Stimulated activated CD4-positive, alpha-beta T cell treated with anti-CD3 and anti-CD28 coated beads, Interleukin-1b, Interleukin-23, amount 100 ng/mL, for 48 hours (primary cell): ENCODE measurements around the gene SCYGR2.
"Not testable (repeated sequence)": the region's sequence is repeated elsewhere in the genome, so short reads cannot be mapped to it uniquely, and the experiment has no call there.

Experiments
- DNase-seq: peaks from one replicate; pipeline ENCODE4 v3.0.0-alpha.2; 2020

SCYGR2 gene

GRCh38 chr2:227598835-227599503 lies at the start of gene SCYGR2:
Gene SCYGR2, plus strand, starts transcription at chr2:227598893. Its CDS starts 0 bp downstream, at chr2:227598893.
- DNase-seq, result not testable (repeated sequence)

GRCh38 chr2:227551836-227552235 lies 46.9 kb upstream of the SCYGR2 start:
- no peak for DNase-seq

- DNase-seq, result no peak
Measured at GRCh38 chr2:227562581-227562980, 36.1 kb upstream of the SCYGR2 start.

- DNase-seq, result no peak
Measured at GRCh38 chr2:227565080-227565479, 33.6 kb upstream of the SCYGR2 start.

GRCh38 chr2:227566012-227566411 lies 32.7 kb upstream of the SCYGR2 start:
- no peak for DNase-seq

- DNase-seq, result no peak
Measured at GRCh38 chr2:227568852-227569169, 29.9 kb upstream of the SCYGR2 start.

GRCh38 chr2:227570615-227571014 lies 28.1 kb upstream of the SCYGR2 start:
- no peak for DNase-seq

GRCh38 chr2:227576110-227576509 lies 22.6 kb upstream of the SCYGR2 start:
- no peak for DNase-seq

- no peak for DNase-seq
Measured at GRCh38 chr2:227576812-227577211, 21.9 kb upstream of the SCYGR2 start.

GRCh38 chr2:227577555-227577954 lies 21.1 kb upstream of the SCYGR2 start:
- DNase-seq, result no peak

GRCh38 chr2:227578642-227579041 lies 20.1 kb upstream of the SCYGR2 start:
- DNase-seq, result no peak

- no peak for DNase-seq
Measured at GRCh38 chr2:227579791-227580190, 18.9 kb upstream of the SCYGR2 start.

GRCh38 chr2:227582369-227582768 lies 16.3 kb upstream of the SCYGR2 start:
- no peak for DNase-seq

- no peak for DNase-seq
Measured at GRCh38 chr2:227592694-227593387, 5.9 kb upstream of the SCYGR2 start.

- DNase-seq, result no peak
Measured at GRCh38 chr2:227595797-227596196, 2.9 kb upstream of the SCYGR2 start.

- no peak for DNase-seq
Measured at GRCh38 chr2:227597036-227597435, 1.7 kb upstream of the SCYGR2 start.

- no peak for DNase-seq
Measured at GRCh38 chr2:227597998-227598397, 695 bp upstream of the SCYGR2 start.

- DNase-seq, result no peak
Measured at GRCh38 chr2:227602358-227602757, 3.7 kb downstream of the SCYGR2 start.

- no peak for DNase-seq
Measured at GRCh38 chr2:227606476-227606875, 7.8 kb downstream of the SCYGR2 start.

- no peak for DNase-seq
Measured at GRCh38 chr2:227607941-227608340, 9.2 kb downstream of the SCYGR2 start.

GRCh38 chr2:227608561-227609338 lies 10.1 kb downstream of the SCYGR2 start:
- DNase-seq, result no peak

- DNase-seq, result no peak
Measured at GRCh38 chr2:227610123-227610522, 11.4 kb downstream of the SCYGR2 start.

- no peak for DNase-seq
Measured at GRCh38 chr2:227612546-227613271, 14.0 kb downstream of the SCYGR2 start.
